Type B pancreatic cell (in vitro differentiated cells): ENCODE results near the gene NELL1. TPM values are rescaled to one million over a fixed set of nuclear protein-coding genes. Genes with fewer than 3 reads are reported as not detected.

ENCODE experiments used
- DNase-seq: peaks from one replicate; pipeline ENCODE4 v3.0.0; 2021; ENCODE audit warnings: mixed read lengths; ENCODE audit not compliant: unreplicated experiment; ENCODE audit errors: extremely low spot score
- H3K27ac Mint-ChIP-seq: 2 replicates; pipeline ENCODE4 v1.8.0; 2021; ENCODE audit warnings: mild to moderate bottlenecking, mixed read lengths
- H3K27me3 Mint-ChIP-seq: 2 replicates; pipeline ENCODE4 v1.8.0; 2021; ENCODE audit warnings: mixed read lengths
- H3K36me3 Mint-ChIP-seq: 2 replicates; pipeline ENCODE4 v1.8.0; 2021; ENCODE audit warnings: mixed read lengths
- H3K4me1 Mint-ChIP-seq: one replicate; pipeline ENCODE4 v1.8.0; 2021; ENCODE audit warnings: mixed read lengths; ENCODE audit not compliant: unreplicated experiment
- H3K4me3 Mint-ChIP-seq: 2 replicates; pipeline ENCODE4 v1.8.0; 2021; ENCODE audit warnings: mild to moderate bottlenecking, mixed read lengths
- H3K9me3 Mint-ChIP-seq: 2 replicates; pipeline ENCODE4 v1.8.0; 2021; ENCODE audit warnings: mixed read lengths
- total RNA-seq: library from RNA; stranded (reverse); gene quantifications from 2 replicates; pipeline ENCODE4 v1.2.1, GENCODE V29; 2021; ENCODE audit warnings: low replicate concordance
- TF ChIP-seq, protein P1 (sequence below): fragments of 200-600 bp; sonication (generic); conservative IDR thresholded peaks from 2 replicates; pipeline ENCODE4 v1.5.0; 2021; ENCODE audit warnings: antibody characterized with exemption, mild to moderate bottlenecking

The NELL1 gene
- total RNA-seq, 1 donor from 2014 or later = 16.9 TPM

DNA sequence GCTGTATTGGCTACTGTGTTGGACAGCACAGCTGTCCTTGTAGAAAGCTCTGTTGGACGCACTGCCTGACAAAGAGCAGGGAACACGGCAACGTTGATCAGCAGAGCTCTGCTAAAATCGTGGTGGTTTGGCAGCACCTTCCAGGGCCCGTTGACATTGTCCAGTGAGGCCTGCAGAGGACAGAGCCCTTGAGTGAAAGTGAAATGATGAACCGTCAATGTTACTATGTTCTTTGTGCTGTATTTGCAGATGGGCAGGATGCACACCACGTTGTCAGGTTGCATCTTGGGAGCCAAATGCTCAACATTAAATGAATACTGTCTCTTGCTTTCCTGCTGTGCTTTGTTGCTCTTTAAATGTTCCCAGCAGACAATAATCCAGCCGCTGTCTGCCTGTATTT, 69.7 kb downstream of the NELL1 start:
- no peaks in the 10 kb centered on the region for H3K9me3 Mint-ChIP-seq
- H3K27ac Mint-ChIP-seq = no peak overlapping the region
- TF ChIP-seq, protein P1, sequence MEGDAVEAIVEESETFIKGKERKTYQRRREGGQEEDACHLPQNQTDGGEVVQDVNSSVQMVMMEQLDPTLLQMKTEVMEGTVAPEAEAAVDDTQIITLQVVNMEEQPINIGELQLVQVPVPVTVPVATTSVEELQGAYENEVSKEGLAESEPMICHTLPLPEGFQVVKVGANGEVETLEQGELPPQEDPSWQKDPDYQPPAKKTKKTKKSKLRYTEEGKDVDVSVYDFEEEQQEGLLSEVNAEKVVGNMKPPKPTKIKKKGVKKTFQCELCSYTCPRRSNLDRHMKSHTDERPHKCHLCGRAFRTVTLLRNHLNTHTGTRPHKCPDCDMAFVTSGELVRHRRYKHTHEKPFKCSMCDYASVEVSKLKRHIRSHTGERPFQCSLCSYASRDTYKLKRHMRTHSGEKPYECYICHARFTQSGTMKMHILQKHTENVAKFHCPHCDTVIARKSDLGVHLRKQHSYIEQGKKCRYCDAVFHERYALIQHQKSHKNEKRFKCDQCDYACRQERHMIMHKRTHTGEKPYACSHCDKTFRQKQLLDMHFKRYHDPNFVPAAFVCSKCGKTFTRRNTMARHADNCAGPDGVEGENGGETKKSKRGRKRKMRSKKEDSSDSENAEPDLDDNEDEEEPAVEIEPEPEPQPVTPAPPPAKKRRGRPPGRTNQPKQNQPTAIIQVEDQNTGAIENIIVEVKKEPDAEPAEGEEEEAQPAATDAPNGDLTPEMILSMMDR = no peak
- peaks cover 7% of the 10 kb centered on the region for H3K27me3 Mint-ChIP-seq
- H3K36me3 Mint-ChIP-seq = no peaks in the 10 kb centered on the region
- DNase-seq = no peak
- no peak overlapping the region for H3K4me3 Mint-ChIP-seq
- peaks cover 5% of the 10 kb centered on the region for H3K4me1 Mint-ChIP-seq

DNA sequence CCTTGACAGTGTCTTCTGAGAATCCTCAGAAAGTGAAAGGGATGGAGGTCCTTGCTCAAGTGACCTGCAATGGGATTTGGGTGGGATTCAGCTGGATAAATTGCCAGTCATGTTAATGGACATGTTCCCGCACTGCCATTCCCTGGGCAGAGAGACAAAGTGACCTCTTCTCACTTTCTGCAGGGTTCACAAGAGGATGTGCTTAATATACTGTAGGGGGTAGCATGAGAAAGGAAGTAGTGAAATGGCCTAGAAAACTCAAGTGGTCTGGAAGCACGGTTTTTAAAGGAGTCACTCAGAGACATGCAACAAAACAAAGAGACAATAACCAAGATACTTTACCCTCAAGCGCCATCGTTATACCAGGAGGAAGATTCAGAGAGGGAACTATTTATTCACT, 70.2 kb downstream of the NELL1 start:
- Mint-ChIP-seq H3K4me1 (peaks cover 5% of the 10 kb centered on the region), H3K9me3 (no peaks in the 10 kb centered on the region), H3K27ac (no peak overlapping the region), H3K27me3 (peaks cover 7% of the 10 kb centered on the region), H3K4me3 (no peak overlapping the region), H3K36me3 (no peaks in the 10 kb centered on the region)
- TF ChIP-seq, protein P1 = no peak
- no peak for DNase-seq

DNA sequence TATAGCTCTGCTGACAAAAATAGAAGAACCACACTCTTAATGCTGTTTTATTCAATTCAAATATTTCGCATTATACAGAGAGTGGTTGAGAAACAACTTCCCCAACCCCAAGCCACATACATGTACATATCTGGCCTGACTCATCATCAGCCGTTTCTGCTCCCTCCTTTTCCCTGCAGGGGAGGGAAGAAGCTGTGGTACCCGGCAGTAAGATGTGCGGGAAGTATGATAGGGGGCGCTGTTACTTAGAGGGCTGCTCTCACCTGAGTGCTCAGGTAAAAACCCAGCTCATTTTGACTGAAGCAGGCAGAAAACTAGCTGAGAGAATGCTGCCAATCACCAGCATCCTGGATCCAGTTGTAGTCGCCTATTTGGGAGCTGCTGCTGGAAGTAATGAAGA, 85.5 kb downstream of the NELL1 start:
- H3K4me3 Mint-ChIP-seq = no peak overlapping the region
- no peaks in the 10 kb centered on the region for H3K9me3 Mint-ChIP-seq
- no peaks in the 10 kb centered on the region for H3K4me1 Mint-ChIP-seq
- TF ChIP-seq, protein P1 = peak; percentile 33
- no peaks in the 10 kb centered on the region for H3K27me3 Mint-ChIP-seq
- no peak for DNase-seq
- no peaks in the 10 kb centered on the region for H3K36me3 Mint-ChIP-seq
- no peak overlapping the region for H3K27ac Mint-ChIP-seq

DNA sequence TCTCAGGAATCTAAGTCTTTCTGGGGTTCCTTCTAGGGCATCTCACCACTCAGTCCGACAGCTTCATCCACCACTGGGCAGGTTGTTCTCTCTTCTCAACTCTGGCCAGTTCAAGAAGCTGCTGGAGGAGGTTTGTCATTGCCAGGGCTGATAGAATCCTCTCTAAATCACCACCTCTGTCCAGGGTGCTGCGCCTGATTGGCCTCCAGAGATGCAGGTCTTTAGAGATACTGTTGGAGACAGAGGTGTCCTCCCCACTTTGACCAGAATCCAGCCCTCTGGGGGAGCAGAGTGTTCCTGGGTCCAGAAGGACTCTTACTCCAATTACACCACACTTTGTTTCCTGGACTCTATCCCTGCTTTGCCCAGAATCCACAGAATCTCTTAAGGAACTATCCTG, 90.2 kb downstream of the NELL1 start:
- no peaks in the 10 kb centered on the region for H3K9me3 Mint-ChIP-seq
- H3K36me3 Mint-ChIP-seq = no peaks in the 10 kb centered on the region
- H3K27me3 Mint-ChIP-seq = peaks cover 3% of the 10 kb centered on the region
- TF ChIP-seq, protein P1 = no peak
- H3K4me3 Mint-ChIP-seq = no peak overlapping the region
- H3K4me1 Mint-ChIP-seq = peaks cover 3% of the 10 kb centered on the region
- DNase-seq = no peak
- no peak overlapping the region for H3K27ac Mint-ChIP-seq

DNA sequence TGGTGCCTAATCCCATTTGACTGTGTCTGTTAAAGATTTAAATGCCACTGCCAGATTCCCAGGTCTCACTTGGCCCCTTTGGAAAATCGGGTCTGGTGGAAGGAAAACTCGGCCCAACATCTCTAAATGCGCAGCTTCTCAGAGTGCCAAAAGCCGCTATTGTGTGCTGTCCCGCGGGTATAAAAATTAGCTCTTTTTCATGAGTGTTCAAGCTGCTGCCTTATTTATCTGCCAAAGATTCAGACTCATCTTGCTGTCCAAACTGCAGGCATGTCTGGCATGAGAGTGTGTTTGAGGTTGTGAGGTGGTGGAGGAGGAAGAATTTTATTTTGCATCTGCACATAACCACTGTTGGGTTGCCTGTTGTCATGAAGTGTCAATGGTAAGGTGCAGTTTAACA, 91.4 kb downstream of the NELL1 start:
- Mint-ChIP-seq H3K4me1 (peaks cover 3% of the 10 kb centered on the region), H3K27ac (no peak overlapping the region), H3K27me3 (peaks cover 3% of the 10 kb centered on the region), H3K36me3 (no peaks in the 10 kb centered on the region), H3K4me3 (no peak overlapping the region), H3K9me3 (no peaks in the 10 kb centered on the region)
- no peak for DNase-seq
- TF ChIP-seq, protein P1 = no peak

DNA sequence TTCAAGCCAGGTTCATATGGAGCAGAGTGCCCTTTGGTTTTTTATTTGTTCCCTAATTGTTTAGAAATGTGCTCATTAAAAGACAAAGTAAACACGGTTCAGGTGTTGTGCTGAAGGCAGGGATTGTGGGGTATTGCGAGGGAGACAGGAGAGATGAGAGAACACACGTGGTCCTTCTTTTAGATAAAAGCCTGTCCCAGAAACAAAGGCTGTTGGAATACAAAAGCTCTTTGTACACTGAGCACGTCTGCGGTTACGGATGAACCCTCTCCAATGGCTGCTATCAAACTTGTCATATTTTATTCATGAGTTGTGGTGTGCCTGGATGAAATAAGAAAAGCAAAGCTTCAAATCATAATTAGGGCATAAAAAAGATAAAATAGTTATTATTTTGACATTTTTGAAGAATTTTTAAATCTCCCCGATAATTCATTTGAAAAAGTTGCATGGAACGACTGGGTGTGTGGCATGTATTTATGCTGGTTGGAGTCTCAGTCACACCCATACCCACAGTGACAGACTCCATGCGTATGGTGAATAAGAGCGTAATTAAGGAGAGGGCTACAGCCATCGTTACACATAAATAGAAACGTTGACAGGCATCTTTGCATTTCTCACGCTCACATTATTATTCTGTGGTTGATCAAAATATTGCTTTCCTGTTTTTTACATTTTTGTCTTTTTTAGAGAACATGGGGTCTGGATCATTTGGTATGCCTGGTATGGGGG, 92.9 kb downstream of the NELL1 start:
- H3K36me3 Mint-ChIP-seq = no peaks in the 10 kb centered on the region
- peaks cover 3% of the 10 kb centered on the region for H3K27me3 Mint-ChIP-seq
- H3K9me3 Mint-ChIP-seq = no peaks in the 10 kb centered on the region
- no peak overlapping the region for H3K4me3 Mint-ChIP-seq
- DNase-seq = no peak
- H3K27ac Mint-ChIP-seq = no peak overlapping the region
- H3K4me1 Mint-ChIP-seq = peaks cover 3% of the 10 kb centered on the region
- TF ChIP-seq, protein P1 = no peak
